ENCODE measurements around the gene TBXAS1.

The TBXAS1 gene

GRCh38 chr7:139989366-139990141, 160.5 kb downstream of the TBXAS1 start:
- in situ Hi-C loops (cut with HindIII; ENCODE audit: low sequenced_read_pairs): no loop called here
- no peak for DNase-seq (ENCODE audit: low read depth)
- H3K4me3 ChIP-seq (ENCODE audit: low read depth, low read length): no peak overlapping the region
- TF ChIP-seq CTCF (IDR thresholded peaks at IDR 0.05; ENCODE audit: low read depth, low read length, missing control alignments): no peak

DNA sequence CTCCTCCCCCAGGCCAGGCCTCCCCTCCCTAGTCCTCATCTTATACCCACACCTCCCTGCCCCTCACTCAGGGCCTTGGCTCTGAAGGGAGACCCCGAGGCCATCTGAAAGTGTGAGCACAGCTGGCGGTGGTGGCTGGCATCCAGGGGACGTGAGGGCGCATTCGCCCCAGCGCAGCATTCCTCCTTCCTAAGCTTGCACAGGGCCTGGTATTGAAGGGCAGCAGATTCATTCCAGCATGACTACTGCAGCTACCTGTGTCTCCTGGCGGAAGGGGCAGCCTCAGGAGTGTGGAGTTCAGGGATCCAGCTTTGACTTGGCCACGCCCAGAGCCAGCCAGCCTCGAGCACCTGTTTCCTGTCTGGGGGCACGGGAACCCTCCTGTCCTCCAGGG, 161.1 kb downstream of the TBXAS1 start:
- H3K4me3 ChIP-seq (ENCODE audit: low read depth, low read length): no peak overlapping the region
- no peak for TF ChIP-seq CTCF (IDR thresholded peaks at IDR 0.05; ENCODE audit: low read depth, low read length, missing control alignments)
- no peak for DNase-seq (ENCODE audit: low read depth)
- in situ Hi-C loops (cut with HindIII; ENCODE audit: low sequenced_read_pairs): no loop called here

DNA sequence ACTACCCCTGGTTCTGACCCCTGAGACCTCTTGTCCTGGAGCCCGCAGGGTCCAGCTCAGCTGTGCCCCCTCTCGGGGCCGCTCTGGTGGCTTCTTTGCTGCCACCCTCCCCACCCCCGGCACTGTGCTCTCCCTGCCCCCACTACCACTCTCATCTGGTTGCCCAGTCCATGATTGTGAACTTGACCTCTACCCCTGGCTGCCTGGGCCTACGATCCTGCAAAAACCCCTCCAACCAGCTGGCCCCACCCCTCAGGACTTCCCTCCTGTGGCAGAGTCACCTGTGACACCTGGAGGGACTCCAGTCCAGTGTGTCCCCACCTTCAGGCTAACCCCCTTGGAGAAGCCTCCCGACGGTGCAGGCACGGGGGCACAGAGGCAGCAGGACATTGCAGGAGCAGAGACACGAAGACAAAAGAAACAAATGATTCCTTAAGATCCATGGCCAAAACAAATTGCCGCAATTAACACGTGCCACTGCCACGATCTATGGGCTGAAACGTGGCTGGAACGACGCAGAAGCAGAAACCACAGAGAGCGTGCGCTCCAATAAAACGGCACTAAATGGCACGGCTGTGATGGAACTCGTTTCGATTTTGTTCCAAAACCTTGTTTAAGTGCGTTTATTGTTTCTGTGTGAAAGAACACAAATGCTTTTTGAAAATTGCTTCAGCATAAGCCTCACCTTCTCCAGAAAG, 161.7 kb downstream of the TBXAS1 start:
- no peak overlapping the region for H3K4me3 ChIP-seq (ENCODE audit: low read depth, low read length)
- no peak for DNase-seq (ENCODE audit: low read depth)
- TF ChIP-seq CTCF (IDR thresholded peaks at IDR 0.05; ENCODE audit: low read depth, low read length, missing control alignments): no peak
- in situ Hi-C loops (cut with HindIII; ENCODE audit: low sequenced_read_pairs): no loop called here

- in situ Hi-C loops (cut with HindIII; ENCODE audit: low sequenced_read_pairs): no loop called here
- no peak for TF ChIP-seq CTCF (IDR thresholded peaks at IDR 0.05; ENCODE audit: low read depth, low read length, missing control alignments)
- no peak overlapping the region for H3K4me3 ChIP-seq (ENCODE audit: low read depth, low read length)
- no peak for DNase-seq (ENCODE audit: low read depth)
Measured at GRCh38 chr7:139991269-139991666, 162.2 kb downstream of the TBXAS1 start.

- H3K4me3 ChIP-seq (ENCODE audit: low read depth, low read length): no peak overlapping the region
- no peak for TF ChIP-seq CTCF (IDR thresholded peaks at IDR 0.05; ENCODE audit: low read depth, low read length, missing control alignments)
- no peak for DNase-seq (ENCODE audit: low read depth)
- in situ Hi-C loops (cut with HindIII; ENCODE audit: low sequenced_read_pairs): no loop called here
Measured at GRCh38 chr7:139991911-139992310, 162.8 kb downstream of the TBXAS1 start.

- no peak for TF ChIP-seq CTCF (IDR thresholded peaks at IDR 0.05; ENCODE audit: low read depth, low read length, missing control alignments)
- in situ Hi-C loops (cut with HindIII; ENCODE audit: low sequenced_read_pairs): no loop called here
Measured at GRCh38 chr7:139992353-139993044, 163.4 kb downstream of the TBXAS1 start.

More at GRCh38 chr7:139992353-139993044, 163.4 kb downstream of the TBXAS1 start:
- DNase-seq (ENCODE audit: low read depth): no peak
- H3K4me3 ChIP-seq (ENCODE audit: low read depth, low read length): no peak overlapping the region
